GM18520 (cell line): ENCODE data around the gene CDC42BPG.

Source experiments
- ATAC-seq: cut with Tn5 transposase; IDR thresholded peaks from one replicate; pipeline ENCODE4 v1.9.1; 2021; ENCODE audit not compliant: unreplicated experiment

CDC42BPG gene

GRCh38 chr11:64810271-64810890, 34.1 kb downstream of the CDC42BPG start, which contains the start of gene MEN1:
MEN1 (minus strand) TSS chr11:64810551; CDS start chr11:64810109, 442 bp downstream.
- ATAC-seq = no peak

- no peak for ATAC-seq
These were observed 34.6 kb downstream of the CDC42BPG start for GRCh38 chr11:64809781-64810241.

- no peak for ATAC-seq
These were observed 39.0 kb downstream of the CDC42BPG start for GRCh38 chr11:64805481-64805880.

DNA sequence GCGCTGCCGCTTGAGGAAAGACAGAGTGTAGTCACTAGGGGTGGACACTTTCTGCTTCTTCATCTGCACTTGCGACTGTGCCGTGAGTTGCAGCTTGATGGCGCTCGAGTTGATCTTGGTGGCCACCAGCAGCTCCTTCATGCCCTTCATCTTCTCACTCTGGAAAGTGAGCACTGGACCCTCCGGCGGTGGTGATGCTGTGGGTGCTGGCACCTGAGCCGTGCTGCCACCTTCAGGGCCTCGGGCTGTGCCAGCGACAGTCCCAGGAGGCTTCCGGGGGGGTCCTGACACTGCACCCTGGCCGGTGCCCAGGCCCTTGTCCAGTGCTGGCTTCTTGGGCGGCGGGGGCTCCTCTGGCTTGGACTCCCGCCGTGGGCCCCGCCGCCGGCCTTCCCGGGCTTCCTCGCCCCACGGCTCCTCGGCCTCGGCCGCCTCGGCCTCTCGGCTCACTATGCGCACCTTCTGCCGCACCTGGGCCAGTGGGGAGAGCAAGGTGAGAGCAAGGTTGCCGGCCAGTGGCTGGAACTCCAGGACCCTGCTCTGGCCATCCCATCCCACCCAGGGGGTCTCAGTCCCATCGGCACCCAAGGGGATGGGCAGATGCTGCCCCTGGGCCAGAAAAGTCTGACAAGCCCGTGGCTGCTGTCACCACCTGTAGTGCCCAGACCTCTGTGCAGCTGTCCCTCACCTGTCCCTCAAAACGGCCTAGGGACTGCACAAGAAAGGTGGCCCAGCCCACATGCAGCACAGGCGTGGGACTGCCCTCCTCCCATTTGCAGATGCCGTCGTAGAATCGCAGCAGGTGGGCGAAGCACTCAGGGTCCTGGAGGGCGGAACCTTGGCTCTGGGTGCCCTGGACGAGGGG, 39.9 kb downstream of the CDC42BPG start:
- no peak for ATAC-seq

DNA sequence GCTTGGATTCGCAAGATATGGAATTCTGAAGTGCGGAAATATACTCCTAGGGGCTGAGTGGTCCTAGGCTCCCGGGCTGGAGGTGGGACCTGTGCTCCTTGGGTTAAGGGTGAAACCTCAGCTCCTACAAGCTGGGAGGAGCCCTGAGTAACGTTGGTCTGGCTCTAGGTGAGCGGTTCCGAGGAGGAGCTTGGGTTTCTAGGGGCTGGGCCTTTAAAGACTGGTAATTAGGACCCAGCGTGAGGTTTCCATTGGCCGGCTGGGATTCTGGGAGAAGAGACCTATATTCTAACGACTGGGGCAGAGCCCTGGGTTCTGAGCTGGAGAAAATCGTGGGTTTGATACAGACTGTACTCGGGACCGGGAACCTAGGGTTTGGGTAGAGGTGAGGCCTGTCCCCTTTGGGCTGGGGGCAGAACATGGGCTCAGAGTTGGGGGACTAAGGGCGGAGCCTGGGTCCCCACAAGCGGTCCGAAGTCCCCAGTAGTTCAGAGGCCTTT, 40.6 kb downstream of the CDC42BPG start:
- no peak for ATAC-seq

GRCh38 chr11:64803158-64803845, 41.2 kb downstream of the CDC42BPG start, which contains the start of gene MAP4K2:
MAP4K2 (minus strand) TSS chr11:64803214; CDS start chr11:64803149, 65 bp downstream.
- ATAC-seq = peak; percentile 47

- ATAC-seq = peak; percentile 18
These were observed 41.9 kb downstream of the CDC42BPG start for GRCh38 chr11:64802370-64803157.

DNA sequence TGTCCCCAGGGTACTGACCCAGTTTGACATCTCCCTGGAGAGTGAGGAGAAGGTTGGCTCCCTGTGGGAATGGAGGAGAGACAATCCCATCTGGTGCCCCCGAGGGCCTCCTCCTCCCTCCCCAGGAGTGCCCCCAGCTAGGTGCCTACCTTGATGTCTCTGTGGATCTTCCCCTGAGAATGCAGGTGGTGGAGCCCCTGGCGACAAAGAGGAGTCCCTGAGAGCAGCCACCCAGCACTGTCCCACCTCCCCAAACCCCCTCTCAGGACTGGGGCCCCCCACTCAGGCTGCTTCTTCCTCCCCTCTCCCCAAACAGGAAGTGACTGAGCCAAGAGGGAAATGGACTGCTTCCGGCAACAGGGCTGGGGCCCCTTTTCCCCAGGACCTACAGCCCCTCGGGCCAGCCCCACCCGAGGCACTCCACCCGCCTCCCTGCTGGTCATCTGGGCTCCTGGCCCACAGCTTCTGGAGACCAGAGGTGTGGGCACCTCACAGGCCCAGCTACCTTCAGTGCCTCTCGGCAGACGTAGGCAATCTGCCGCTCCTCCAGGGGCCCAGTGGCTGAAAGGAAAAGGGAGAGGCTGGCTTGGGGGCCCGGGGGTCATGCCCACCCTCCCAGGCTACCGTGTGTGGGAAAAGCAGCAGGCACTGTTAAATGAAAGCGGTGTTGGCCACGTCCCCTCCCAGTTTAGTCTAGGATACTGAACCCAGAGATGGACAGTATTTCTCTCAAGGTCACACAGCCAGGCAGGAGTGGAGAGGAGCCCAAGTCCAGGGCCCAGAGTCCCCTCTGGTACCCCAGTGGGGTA, 42.7 kb downstream of the CDC42BPG start:
- ATAC-seq = no peak

GRCh38 chr11:64801158-64801464, 43.3 kb downstream of the CDC42BPG start:
- no peak for ATAC-seq

GRCh38 chr11:64800303-64801157, 43.9 kb downstream of the CDC42BPG start:
- ATAC-seq = no peak

DNA sequence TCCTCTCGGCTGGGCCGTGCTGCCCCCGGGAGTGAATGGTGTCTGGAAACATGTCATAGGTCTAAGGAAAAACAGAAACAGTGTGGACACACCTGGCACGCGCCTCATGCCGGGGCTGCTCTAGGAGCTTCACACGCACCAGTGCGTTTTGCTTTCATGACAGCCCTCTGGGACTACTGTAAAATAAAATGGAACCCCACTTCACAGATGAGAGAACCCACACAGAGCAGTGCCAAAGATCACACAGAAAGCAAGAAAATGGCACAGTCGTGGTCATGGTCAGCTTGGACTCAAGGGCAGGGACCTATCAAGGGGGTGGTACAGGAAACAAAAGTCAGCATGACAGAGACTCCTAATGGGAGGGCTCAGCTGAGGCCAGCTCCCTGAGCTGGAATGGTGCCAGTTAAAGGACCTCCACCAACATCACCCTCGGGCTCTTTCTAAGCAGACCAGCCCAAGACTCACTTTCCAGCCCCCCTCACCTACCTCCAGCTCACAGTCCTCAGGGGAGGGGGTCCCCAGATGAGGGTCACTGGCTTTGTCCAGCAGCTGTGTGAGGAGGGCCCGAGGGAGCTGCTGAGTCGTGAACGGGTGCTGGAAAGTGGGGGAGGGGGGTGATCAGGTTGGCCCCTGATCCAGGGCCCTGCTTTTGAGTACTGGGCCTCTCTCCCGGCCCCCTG, 44.7 kb downstream of the CDC42BPG start:
- ATAC-seq = no peak

DNA sequence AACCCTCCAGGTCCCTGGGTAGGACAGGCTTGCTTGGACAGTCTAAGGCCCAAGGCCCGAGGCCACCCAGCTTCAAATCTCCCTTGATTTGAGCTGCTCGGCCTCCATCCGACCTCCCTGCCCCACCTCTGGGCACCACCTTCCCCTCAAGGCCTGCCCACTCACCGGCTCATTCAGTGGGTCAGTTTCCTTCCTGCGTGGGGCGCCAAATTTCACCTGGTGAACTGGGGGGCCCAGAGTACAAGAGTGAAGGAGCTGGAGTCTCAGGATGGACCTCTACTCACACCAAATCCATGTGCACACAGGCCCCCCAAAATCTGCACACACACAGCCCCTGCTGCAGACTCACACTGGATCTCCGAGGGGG, 45.2 kb downstream of the CDC42BPG start:
- ATAC-seq = no peak

GRCh38 chr11:64796757-64797541, 47.5 kb downstream of the CDC42BPG start:
- no peak for ATAC-seq

DNA sequence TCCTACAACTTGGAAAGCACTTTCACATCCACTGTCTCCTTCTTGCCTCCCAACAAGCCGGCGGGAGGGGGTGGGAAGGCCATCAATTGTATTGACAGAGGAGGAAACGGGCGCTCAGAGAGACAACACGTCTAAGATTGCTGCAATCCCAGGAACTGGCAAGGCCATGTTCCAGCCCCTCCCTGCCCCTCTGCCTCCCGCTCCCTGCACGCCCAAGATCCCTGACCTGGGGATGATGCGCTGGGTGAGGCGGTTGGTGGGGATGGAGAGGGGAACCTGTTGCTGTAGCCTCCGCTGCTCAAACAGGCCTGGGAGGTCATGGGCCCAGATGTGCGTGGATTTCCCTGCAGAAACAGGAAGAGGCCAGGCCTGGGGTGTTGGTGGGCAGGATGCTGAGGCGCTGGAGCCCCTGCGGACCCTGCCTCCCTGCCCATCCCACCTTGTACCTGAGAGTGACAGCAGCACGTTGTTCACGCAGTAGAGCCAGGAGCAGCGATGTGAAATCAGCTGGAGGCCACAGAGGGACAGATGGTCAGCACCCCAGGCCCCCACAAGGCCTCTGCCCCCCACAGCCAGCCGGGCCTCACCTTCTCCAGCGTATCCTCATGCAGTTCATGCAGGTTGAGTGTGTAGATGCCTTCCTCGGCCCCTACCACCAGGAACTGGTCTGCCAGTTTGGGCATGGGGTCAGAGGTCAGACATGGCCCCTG, 48.3 kb downstream of the CDC42BPG start:
- no peak for ATAC-seq

DNA sequence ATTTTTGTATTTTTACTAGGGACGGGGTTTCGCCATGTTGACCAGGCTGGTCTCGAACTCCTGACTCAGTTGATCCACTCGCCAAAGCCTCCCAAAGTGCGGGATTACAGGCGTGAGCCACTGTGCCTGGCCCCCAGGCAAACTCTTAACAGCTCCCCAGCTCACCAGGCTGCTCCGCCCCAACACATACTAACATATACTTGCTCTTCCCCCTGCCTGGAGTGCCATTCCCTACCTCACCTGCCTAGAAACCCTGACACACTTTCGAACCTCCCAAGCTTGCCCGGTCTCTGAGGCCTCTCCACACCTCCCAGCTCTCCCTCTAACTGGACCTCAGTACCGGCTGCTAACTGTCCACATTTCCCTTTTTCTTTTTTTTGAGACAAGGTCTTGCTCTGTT, 49.9 kb downstream of the CDC42BPG start:
- ATAC-seq = no peak

DNA sequence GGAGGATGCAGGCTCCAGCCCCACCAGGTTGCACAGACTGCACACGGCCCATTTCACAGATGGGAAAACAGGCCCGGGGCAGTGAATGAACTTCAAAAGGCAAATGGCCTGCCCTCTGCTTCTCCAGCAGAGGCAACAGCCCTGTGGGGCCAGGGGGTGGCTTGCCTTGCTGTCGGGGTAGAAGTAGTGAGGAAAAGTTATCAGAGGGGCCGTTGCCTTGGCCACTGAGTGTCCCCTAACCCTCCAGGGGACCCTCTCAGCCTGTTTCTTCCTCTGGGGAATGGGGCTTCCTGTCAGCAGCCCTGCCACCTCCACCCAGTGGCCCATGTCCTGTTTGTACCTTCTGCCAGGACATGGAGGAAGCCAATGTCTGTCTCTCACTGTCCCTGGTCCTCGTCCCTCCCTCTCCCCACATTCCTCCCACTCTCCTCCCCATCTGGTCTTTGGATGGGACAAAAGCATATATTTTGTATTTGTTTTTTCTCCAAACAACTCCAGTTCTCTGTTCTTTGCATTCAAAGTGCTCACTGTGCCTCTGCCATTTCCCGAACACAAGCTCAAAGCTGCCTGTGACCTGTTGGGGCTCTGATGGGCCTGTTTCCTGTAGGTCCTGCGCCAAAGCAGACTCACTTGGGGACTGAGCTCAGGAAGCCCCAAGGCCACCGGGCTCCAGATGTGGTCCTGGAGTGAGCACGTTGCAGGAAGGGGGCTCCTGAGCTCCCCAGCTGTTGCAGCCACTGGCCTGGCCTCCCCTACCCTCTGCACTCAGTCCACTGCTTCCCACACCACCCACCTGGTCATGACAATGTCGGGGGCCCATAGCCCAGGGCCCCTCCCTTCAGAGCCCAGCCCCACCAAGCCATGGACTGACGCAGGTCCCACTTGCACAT, 50.9 kb downstream of the CDC42BPG start:
- ATAC-seq = no peak
